GM12878 (cell line): ENCODE data around the gene SNCB. TPM values are rescaled to one million over a fixed set of nuclear protein-coding genes. Genes with fewer than 3 reads are reported as not detected.

Experiments
- ATAC-seq: fragments of 200-7000 bp; cut with Tn5 transposase; 3 replicates; pipeline ENCODE4 v1.9.1; 2020; ENCODE audit warnings: mild to moderate bottlenecking, moderate library complexity
- BruUV-seq: library from RNA; stranded (reverse); fragments of 400-500 nt; replicated peaks from 2 replicates; lab custom pipeline; 2021; lab: Mats Ljungman, UMichigan
- CTCF ChIA-PET: fragments of 300-600 bp; sonication (Branson Sonifier 250); formaldehyde crosslinking; extraction: SDS; loops from one replicate; lab custom pipeline; 2021; ENCODE audit warnings: inconsistent platforms; lab: Yijun Ruan, JAX
- POLR2A ChIA-PET: fragments of 350-600 bp; formaldehyde crosslinking; extraction: SDS; loops from one replicate; lab custom pipeline; 2021; ENCODE audit warnings: inconsistent platforms; lab: Charles Lee
- RAD21 ChIA-PET: fragments of 300-600 bp; sonication (Branson Sonifier 250); formaldehyde crosslinking; loops from one replicate; lab custom pipeline; 2023; ENCODE audit warnings: antibody characterized with exemption; ENCODE audit not compliant: unreplicated experiment; lab: Charles Lee
- SMC1A ChIA-PET: fragments of 300-600 bp; sonication (Branson Sonifier 250); formaldehyde crosslinking; loops from one replicate; lab custom pipeline; 2023; ENCODE audit not compliant: unreplicated experiment, uncharacterized antibody; lab: Charles Lee
- DNase-seq: peaks from one replicate; pipeline ENCODE4 v3.0.0-alpha.2; 2011; ENCODE audit warnings: low read depth, low spot score
- FAIRE-seq: peaks from 3 replicates; lab custom pipeline; 2011; peaks lifted over from hg19 to GRCh38; lab: Jason Lieb, UNC
- H2AFZ ChIP-seq: 2 replicates; pipeline ENCODE4 v1.6.0; 2011; ENCODE audit warnings: low read depth, low read length, control low read depth; ENCODE audit not compliant: control insufficient read depth
- H3K27ac ChIP-seq: 2 replicates; pipeline ENCODE4 v1.5.1; 2011; ENCODE audit warnings: control low read depth; ENCODE audit not compliant: control insufficient read depth, insufficient read depth
- H3K27me3 ChIP-seq, 2 experiments: replicated peaks in 1 of 2; 2 replicates each; pipeline versions ENCODE4 v1.6.0 to v1.6.1; 2011; ENCODE audit warnings: low read length in 1 of 2; ENCODE audit not compliant: control insufficient read depth in 2 of 2, insufficient read depth in 2 of 2
- H3K36me3 ChIP-seq, 2 experiments: 2 replicates each; pipeline ENCODE4 v1.5.1; 2011; ENCODE audit warnings: low read length in 1 of 2; ENCODE audit not compliant: control insufficient read depth in 2 of 2, insufficient read depth in 2 of 2
- H3K4me1 ChIP-seq: 2 replicates; pipeline ENCODE4 v1.6.1; 2011; ENCODE audit warnings: mild to moderate bottlenecking, low read length, moderate library complexity, mixed read lengths; ENCODE audit not compliant: control insufficient read depth, insufficient read depth
- H3K4me2 ChIP-seq: 2 replicates; pipeline ENCODE4 v1.6.0; 2011; ENCODE audit warnings: control low read depth; ENCODE audit not compliant: control insufficient read depth, insufficient read depth
- H3K4me3 ChIP-seq: fragments of 200-600 bp; sonication (generic); 2 replicates; pipeline ENCODE4 v1.5.1; 2016
- H3K79me2 ChIP-seq: 2 replicates; pipeline ENCODE4 v1.6.0; 2011; ENCODE audit warnings: low read length; ENCODE audit not compliant: control insufficient read depth, insufficient read depth
- H3K9ac ChIP-seq: 2 replicates; pipeline ENCODE4 v1.8.0; 2011; ENCODE audit warnings: low read length, control low read depth, mixed read lengths; ENCODE audit not compliant: control insufficient read depth, insufficient read depth
- H3K9me3 ChIP-seq: replicated peaks from 3 replicates; pipeline ENCODE4 v1.5.1; 2011; ENCODE audit warnings: mild to moderate bottlenecking, low read length; ENCODE audit not compliant: control insufficient read depth, insufficient read depth
- H4K20me1 ChIP-seq: 2 replicates; pipeline ENCODE4 v1.6.0; 2011; ENCODE audit not compliant: control insufficient read depth, insufficient read depth
- POLR2AphosphoS5 ChIP-seq: IDR thresholded peaks from 2 replicates; pipeline ENCODE4 v1.6.1; 2011; ENCODE audit warnings: mild to moderate bottlenecking, low read length, inconsistent platforms
- RAD21 ChIP-seq: IDR thresholded peaks from 2 replicates; pipeline ENCODE4 v1.6.1; 2011; ENCODE audit warnings: mild to moderate bottlenecking, low read depth, low read length, moderate library complexity; ENCODE audit not compliant: insufficient read depth
- REST ChIP-seq: IDR thresholded peaks from 2 replicates; pipeline ENCODE4 v1.6.1; 2012; ENCODE audit warnings: mild to moderate bottlenecking, low read depth, low read length
- RUNX3 ChIP-seq: IDR thresholded peaks from 2 replicates; pipeline ENCODE4 v1.6.1; 2012; ENCODE audit warnings: low read length, inconsistent platforms
- SMC3 ChIP-seq: IDR thresholded peaks from 2 replicates; pipeline ENCODE4 v1.6.1; 2011; ENCODE audit warnings: low read length, improper control_type of control experiment, borderline replicate concordance
- YBX1 ChIP-seq: fragments of 450-650 bp; IDR thresholded peaks from 2 replicates; pipeline ENCODE4 v1.6.1; 2016; ENCODE audit warnings: antibody characterized with exemption
- ZBTB33 ChIP-seq: fragments of 450-650 bp; IDR thresholded peaks from 2 replicates; pipeline ENCODE4 v1.6.1; 2017; ENCODE audit warnings: mild to moderate bottlenecking
- WGBS: methylation state at CpG from one replicate; pipeline ENCODE4 v1.1.6; 2016; ENCODE audit warnings: low lambda C conversion rate; ENCODE audit not compliant: insufficient replicate concordance, insufficient coverage; ENCODE audit errors: missing lambda C conversion rate; 5-methylcytosine and 5-hydroxymethylcytosine counted together
- in situ Hi-C: fragments of 300-500 bp; cut with MboI; formaldehyde crosslinking; loops from 9 replicates; pipeline ENCODE4 v1.14.3; 2018; ENCODE audit warnings: mixed read lengths
- intact Hi-C: fragments of 100-400 bp; cut with micrococcal nuclease; formaldehyde crosslinking; loops from one replicate; pipeline ENCODE4 v1.14.2; 2022; ENCODE audit not compliant: unreplicated experiment
- polyA plus RNA-seq, 11 experiments: library from polyadenylated mRNA; depleted of rRNA in 4 of 11; unstranded in 6 of 11; stranded (reverse) in 5 of 11; fragments of >200 nt; fragmentation: Nextera tagmentation in 4 of 11; fragmentation: Illumina TruSeq in 1 of 11; extraction: Ambion mirVana in 4 of 11; extraction: Trizol in 1 of 11; gene quantifications; 1 replicate in 1 of 11; 2 replicates in 10 of 11; pipeline versions ENCODE4 v1.2.1 to v1.2.3, GENCODE V29; 2011 to 2016; ENCODE audit warnings: inconsistent platforms in 2 of 11, missing spikeins in 2 of 11, low read depth in 1 of 11
- total RNA-seq, 4 experiments: library from RNA; depleted of rRNA in 3 of 4; stranded (reverse); fragments of >200 nt in 3 of 4; fragmentation: Illumina TruSeq in 1 of 4; extraction: Trizol in 1 of 4; gene quantifications; 2 replicates each; pipeline versions ENCODE4 v1.2.1 to v1.2.3, GENCODE V29; 2013 to 2021
- TF ChIP-seq, protein P1 (sequence below), 3 experiments: IDR thresholded peaks in 2 of 3; conservative IDR thresholded peaks in 1 of 3; 2 replicates each; pipeline ENCODE4 v1.5.1; 2011; ENCODE audit warnings: low read depth in 3 of 3, low read length in 3 of 3, mild to moderate bottlenecking in 3 of 3, control low read depth in 2 of 3, moderate library complexity in 2 of 3, inconsistent platforms in 1 of 3, mixed read lengths in 1 of 3; ENCODE audit not compliant: control insufficient read depth in 2 of 3, insufficient read depth in 1 of 3; ENCODE audit errors: extremely low read depth in 1 of 3
- TF ChIP-seq, protein P2 (sequence below): fragments of 450-650 bp; IDR thresholded peaks from 2 replicates; pipeline ENCODE4 v1.6.1; 2017; ENCODE audit warnings: mild to moderate bottlenecking, moderate library complexity

SNCB gene
- total and polyA plus RNA-seq, 10 of the 15 experiments (the other 5 are each of a cell fraction or from before 2014, with no cell fraction given), result 0.75 TPM; not detected in 9

- no peaks in the 10 kb centered on the region for H3K27me3 ChIP-seq
- no peak overlapping the region for H3K4me3 ChIP-seq
- no peaks in the 10 kb centered on the region for H3K79me2 ChIP-seq
- no peaks in the 10 kb centered on the region for H3K4me1 ChIP-seq
- H2AFZ ChIP-seq, result no peak overlapping the region
- ATAC-seq, result peak; percentile 77
- no peak overlapping the region for H3K9ac ChIP-seq
- ChIA-PET SMC1A (interaction anchor here (0.6 to 1.5 kb wide), 3 partner anchors 8 to 503 kb away, joined by 3 to 5 read pairs (median 3); no protein-coding TSS in a partner anchor), RAD21 (interaction anchor here (1.0 to 1.5 kb wide), 2 partner anchors 68 to 82 kb away, joined by 3 read pairs; partner anchors contain the start of gene TSPAN17), POLR2A (no interaction called here), CTCF (interaction anchor here (0.8 to 2.2 kb wide), 8 partner anchors 8 to 493 kb away, joined by 3 to 8 read pairs (median 4); partner anchors contain the start of gene CLTB)
- H4K20me1 ChIP-seq, result no peaks in the 10 kb centered on the region
- no TSS peak for BruUV-seq
- WGBS, result 16% methylated on average over 15 of the region's 15 CpGs
- TF ChIP-seq ZBTB33, result peak; percentile 92
- no peak for TF ChIP-seq REST
- TF ChIP-seq, protein P1, sequence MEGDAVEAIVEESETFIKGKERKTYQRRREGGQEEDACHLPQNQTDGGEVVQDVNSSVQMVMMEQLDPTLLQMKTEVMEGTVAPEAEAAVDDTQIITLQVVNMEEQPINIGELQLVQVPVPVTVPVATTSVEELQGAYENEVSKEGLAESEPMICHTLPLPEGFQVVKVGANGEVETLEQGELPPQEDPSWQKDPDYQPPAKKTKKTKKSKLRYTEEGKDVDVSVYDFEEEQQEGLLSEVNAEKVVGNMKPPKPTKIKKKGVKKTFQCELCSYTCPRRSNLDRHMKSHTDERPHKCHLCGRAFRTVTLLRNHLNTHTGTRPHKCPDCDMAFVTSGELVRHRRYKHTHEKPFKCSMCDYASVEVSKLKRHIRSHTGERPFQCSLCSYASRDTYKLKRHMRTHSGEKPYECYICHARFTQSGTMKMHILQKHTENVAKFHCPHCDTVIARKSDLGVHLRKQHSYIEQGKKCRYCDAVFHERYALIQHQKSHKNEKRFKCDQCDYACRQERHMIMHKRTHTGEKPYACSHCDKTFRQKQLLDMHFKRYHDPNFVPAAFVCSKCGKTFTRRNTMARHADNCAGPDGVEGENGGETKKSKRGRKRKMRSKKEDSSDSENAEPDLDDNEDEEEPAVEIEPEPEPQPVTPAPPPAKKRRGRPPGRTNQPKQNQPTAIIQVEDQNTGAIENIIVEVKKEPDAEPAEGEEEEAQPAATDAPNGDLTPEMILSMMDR (IDR thresholded peaks at IDR 0.05 in 2 of 3, conservative IDR thresholded peaks at IDR 0.05 in 1 of 3; ENCODE audit: control insufficient read depth in 2 of 3, extremely low read depth in 1 of 3, insufficient read depth in 1 of 3, low read depth in 3 of 3, low read length in 3 of 3), result peak; percentile 42 to 55 (median 44); a peak in 4 of 6 replicates
- TF ChIP-seq POLR2AphosphoS5, result no peak
- TF ChIP-seq, protein P2, sequence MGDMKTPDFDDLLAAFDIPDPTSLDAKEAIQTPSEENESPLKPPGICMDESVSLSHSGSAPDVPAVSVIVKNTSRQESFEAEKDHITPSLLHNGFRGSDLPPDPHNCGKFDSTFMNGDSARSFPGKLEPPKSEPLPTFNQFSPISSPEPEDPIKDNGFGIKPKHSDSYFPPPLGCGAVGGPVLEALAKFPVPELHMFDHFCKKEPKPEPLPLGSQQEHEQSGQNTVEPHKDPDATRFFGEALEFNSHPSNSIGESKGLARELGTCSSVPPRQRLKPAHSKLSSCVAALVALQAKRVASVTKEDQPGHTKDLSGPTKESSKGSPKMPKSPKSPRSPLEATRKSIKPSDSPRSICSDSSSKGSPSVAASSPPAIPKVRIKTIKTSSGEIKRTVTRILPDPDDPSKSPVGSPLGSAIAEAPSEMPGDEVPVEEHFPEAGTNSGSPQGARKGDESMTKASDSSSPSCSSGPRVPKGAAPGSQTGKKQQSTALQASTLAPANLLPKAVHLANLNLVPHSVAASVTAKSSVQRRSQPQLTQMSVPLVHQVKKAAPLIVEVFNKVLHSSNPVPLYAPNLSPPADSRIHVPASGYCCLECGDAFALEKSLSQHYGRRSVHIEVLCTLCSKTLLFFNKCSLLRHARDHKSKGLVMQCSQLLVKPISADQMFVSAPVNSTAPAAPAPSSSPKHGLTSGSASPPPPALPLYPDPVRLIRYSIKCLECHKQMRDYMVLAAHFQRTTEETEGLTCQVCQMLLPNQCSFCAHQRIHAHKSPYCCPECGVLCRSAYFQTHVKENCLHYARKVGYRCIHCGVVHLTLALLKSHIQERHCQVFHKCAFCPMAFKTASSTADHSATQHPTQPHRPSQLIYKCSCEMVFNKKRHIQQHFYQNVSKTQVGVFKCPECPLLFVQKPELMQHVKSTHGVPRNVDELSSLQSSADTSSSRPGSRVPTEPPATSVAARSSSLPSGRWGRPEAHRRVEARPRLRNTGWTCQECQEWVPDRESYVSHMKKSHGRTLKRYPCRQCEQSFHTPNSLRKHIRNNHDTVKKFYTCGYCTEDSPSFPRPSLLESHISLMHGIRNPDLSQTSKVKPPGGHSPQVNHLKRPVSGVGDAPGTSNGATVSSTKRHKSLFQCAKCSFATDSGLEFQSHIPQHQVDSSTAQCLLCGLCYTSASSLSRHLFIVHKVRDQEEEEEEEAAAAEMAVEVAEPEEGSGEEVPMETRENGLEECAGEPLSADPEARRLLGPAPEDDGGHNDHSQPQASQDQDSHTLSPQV, result no peak
- TF ChIP-seq YBX1, result no peak
- TF ChIP-seq SMC3, result peak; percentile 32; the same call in 1 of the 2 replicates
- 0 out of 2 replicates have a peak, but pooled peaks have one; percentile 15 for TF ChIP-seq RAD21
- TF ChIP-seq RUNX3, result 0 out of 2 replicates have a peak, but pooled peaks have one; percentile 14
- no peak for DNase-seq
- no peaks in the 10 kb centered on the region for H3K36me3 ChIP-seq
- H3K27ac ChIP-seq, result no peak overlapping the region
- H3K9me3 ChIP-seq, result no peaks in the 10 kb centered on the region; the same call in 2 of the 3 replicates
- FAIRE-seq, result no peak
- intact Hi-C loops (no loop called here), in situ Hi-C loops (loop anchor here (25.0 kb wide), 1 partner anchor 841 kb away; no protein-coding TSS in a partner anchor)
- H3K4me2 ChIP-seq, result no peak overlapping the region
Measured at GRCh38 chr5:176578391-176578808, 51.9 kb downstream of the SNCB start.
